ENCODE measurements around the gene CCDC63. TPM values are rescaled to one million over a fixed set of nuclear protein-coding genes. Genes with fewer than 3 reads are reported as not detected.

The CCDC63 gene
- total and polyA plus RNA-seq, 9 of the 15 experiments (the other 6 are each of a cell fraction or from before 2014, with no cell fraction given), result not detected

- intact Hi-C loops (cut with micrococcal nuclease), result loop anchor here (5.0 to 10.0 kb wide), 5 partner anchors 62 to 437 kb away; partner anchors contain the start of gene ARPC3
- H3K4me3 ChIP-seq, result no peak overlapping the region
- no peak for DNase-seq (ENCODE audit: extremely low read depth in 1 of 4, low spot score in 3 of 4)
- BruUV-seq (replicated peaks), result no TSS peak
- H3K27me3 ChIP-seq (ENCODE audit: control insufficient read depth in 2 of 2, insufficient read depth in 2 of 2, low read length in 2 of 2), result peaks cover 3 to 17% of the 10 kb centered on the region in 2 experiments
- peak overlapping the region in 1 of 2 experiments; percentile 17; a peak in 1 of 4 replicates for H3K9ac ChIP-seq (ENCODE audit: insufficient read depth in 1 of 2, low read depth in 2 of 2, low read length in 2 of 2)
- ChIA-PET CTCF (ENCODE audit: low intra/inter-chr PET ratio) (no interaction called here), POLR2A (no interaction called here)
- H2AFZ ChIP-seq (ENCODE audit: low read depth, low read length), result no peak overlapping the region
- H3K36me3 ChIP-seq (ENCODE audit: control insufficient read depth, insufficient read depth, low read length), result no peaks in the 10 kb centered on the region
- in situ Hi-C loops (cut with MboI), result no loop called here
- H3K27ac ChIP-seq (ENCODE audit: extremely low read depth, low read depth, low read length), result no peak overlapping the region
- H4K20me1 ChIP-seq (replicated peaks; ENCODE audit: control insufficient read depth, insufficient read depth, low read length), result no peaks in the 10 kb centered on the region
- H3K4me1 ChIP-seq (replicated peaks in 1 of 2; ENCODE audit: control insufficient read depth in 2 of 2, insufficient read depth in 2 of 2, low read length in 2 of 2), result peaks cover 0 to under 1% of the 10 kb centered on the region in 2 experiments; a peak in 1 of 5 replicates
- FAIRE-seq, result no peak
- no peak for ATAC-seq
- TF ChIP-seq ZNF239 (CRISPR knock-in tag; IDR thresholded peaks at IDR 0.05) (peak; percentile 58), SP1 (CRISPR knock-in tag; IDR thresholded peaks at IDR 0.05) (no peak)
- no peaks in the 10 kb centered on the region for H3K79me2 ChIP-seq (ENCODE audit: control insufficient read depth, insufficient read depth, low read length)
- H3K9me1 ChIP-seq (ENCODE audit: control insufficient read depth, insufficient read depth, low read length), result no peaks in the 10 kb centered on the region
- WGBS (ENCODE audit: insufficient coverage, low coverage, missing lambda C conversion rate), result 7% methylated on average over 12 of the region's 12 CpGs
- no peak overlapping the region for H3K4me2 ChIP-seq (ENCODE audit: insufficient read depth, low read length)
- no peaks in the 10 kb centered on the region for H3K9me3 ChIP-seq (replicated peaks; ENCODE audit: control insufficient read depth, insufficient read depth, low read depth, low read length)
Observed at GRCh38 chr12:110889361-110889760, 42.6 kb downstream of the CCDC63 start.

GRCh38 chr12:110893956-110894355 lies 47.2 kb downstream of the CCDC63 start:
- H3K4me3 ChIP-seq, result no peak overlapping the region
- no peaks in the 10 kb centered on the region for H3K9me1 ChIP-seq (ENCODE audit: control insufficient read depth, insufficient read depth, low read length)
- H4K20me1 ChIP-seq (replicated peaks; ENCODE audit: control insufficient read depth, insufficient read depth, low read length), result no peaks in the 10 kb centered on the region
- FAIRE-seq (no peak), DNase-seq (ENCODE audit: extremely low read depth in 1 of 4, low spot score in 3 of 4) (no peak), ATAC-seq (no peak)
- no TSS peak for BruUV-seq (replicated peaks)
- no peak overlapping the region for H3K4me2 ChIP-seq (ENCODE audit: insufficient read depth, low read length)
- intact Hi-C loops (cut with micrococcal nuclease), result loop anchor here (2.0 to 5.0 kb wide), 2 partner anchors 47 to 421 kb away; partner anchors contain the start of gene CCDC63
- no peak overlapping the region for H3K9ac ChIP-seq (ENCODE audit: insufficient read depth in 1 of 2, low read depth in 2 of 2, low read length in 2 of 2)
- ChIA-PET POLR2A (interaction anchor here (0.5 to 0.7 kb wide), 2 partner anchors 21 to 302 kb away, joined by 3 read pairs; no protein-coding TSS in a partner anchor), CTCF (ENCODE audit: low intra/inter-chr PET ratio) (interaction anchor here (0.6 to 2.1 kb wide), 3 partner anchors 35 to 420 kb away, joined by 3 to 10 read pairs (median 3); no protein-coding TSS in a partner anchor)
- no peak overlapping the region for H3K27ac ChIP-seq (ENCODE audit: extremely low read depth, low read depth, low read length)
- peaks cover 0 to 4% of the 10 kb centered on the region in 2 experiments; a peak in 1 of 5 replicates for H3K4me1 ChIP-seq (replicated peaks in 1 of 2; ENCODE audit: control insufficient read depth in 2 of 2, insufficient read depth in 2 of 2, low read length in 2 of 2)
- in situ Hi-C loops (cut with MboI), result no loop called here
- no peaks in the 10 kb centered on the region for H3K79me2 ChIP-seq (ENCODE audit: control insufficient read depth, insufficient read depth, low read length)
- H3K27me3 ChIP-seq (ENCODE audit: control insufficient read depth in 2 of 2, insufficient read depth in 2 of 2, low read length in 2 of 2), result peaks cover 3 to 17% of the 10 kb centered on the region in 2 experiments
- no peaks in the 10 kb centered on the region for H3K9me3 ChIP-seq (replicated peaks; ENCODE audit: control insufficient read depth, insufficient read depth, low read depth, low read length)
- no peaks in the 10 kb centered on the region for H3K36me3 ChIP-seq (ENCODE audit: control insufficient read depth, insufficient read depth, low read length)
- 63% methylated on average over 3 of the region's 3 CpGs for WGBS (ENCODE audit: insufficient coverage, low coverage, missing lambda C conversion rate)
- H2AFZ ChIP-seq (ENCODE audit: low read depth, low read length), result no peak overlapping the region
- TF ChIP-seq TEAD2 (tag; IDR thresholded peaks at IDR 0.05), result no peak
- no peak for TF ChIP-seq NR0B1 (IDR thresholded peaks at IDR 0.05; ENCODE audit: partially characterized antibody)
- no peak for TF ChIP-seq KLF13 (tag; IDR thresholded peaks at IDR 0.05; ENCODE audit: borderline replicate concordance, low read depth)
- 0 out of 4 replicates have a peak, but pooled peaks of 1 of the 2 experiments have one; percentile 19 for TF ChIP-seq KDM1A (IDR thresholded peaks at IDR 0.05)
- TF ChIP-seq VEZF1 (CRISPR knock-in tag; IDR thresholded peaks at IDR 0.05), result no peak
- no peak for TF ChIP-seq ZC3H8 (IDR thresholded peaks at IDR 0.05)
- TF ChIP-seq L3MBTL2 (IDR thresholded peaks at IDR 0.05), result no peak
- TF ChIP-seq MEF2A (IDR thresholded peaks at IDR 0.05; ENCODE audit: control insufficient read depth, low read depth, low read length), result no peak
- TF ChIP-seq BCOR (IDR thresholded peaks at IDR 0.05), result peak; percentile 54
- TF ChIP-seq HLTF (IDR thresholded peaks at IDR 0.05), result 0 out of 2 replicates have a peak, but pooled peaks have one; percentile 56

All from K562 (cell line).